Large intestine (tissue), 3 donors: ENCODE measurements around the gene BEST2. TPM values are rescaled to one million over a fixed set of nuclear protein-coding genes. Genes with fewer than 3 reads are reported as not detected.
A peak's percentile ranks its signal among the peaks of the same experiment; 100 is the strongest.
"Not testable (repeated sequence)": the region's sequence is repeated elsewhere in the genome, so short reads cannot be mapped to it uniquely, and the experiment has no call there.

Experiments
- DNase-seq, 2 donors: peaks; one replicate each; pipeline versions ENCODE4 v3.0.0 to v3.0.0-alpha.2; 2013
- H3K27ac ChIP-seq: one replicate; pipeline ENCODE4 v1.5.1; 2013; ENCODE audit warnings: low read length
- H3K27me3 ChIP-seq: 2 replicates; pipeline ENCODE4 v1.6.1; 2013; ENCODE audit warnings: low read length; ENCODE audit not compliant: control insufficient read depth, insufficient read depth
- H3K36me3 ChIP-seq: 2 replicates; pipeline ENCODE4 v1.6.1; 2013; ENCODE audit warnings: low read length; ENCODE audit not compliant: control insufficient read depth, insufficient read depth
- H3K4me1 ChIP-seq: one replicate; pipeline ENCODE4 v1.6.1; 2013; ENCODE audit warnings: low read length; ENCODE audit not compliant: control insufficient read depth, insufficient read depth
- H3K4me3 ChIP-seq: one replicate; pipeline ENCODE4 v1.5.1; 2013; ENCODE audit warnings: low read length
- H3K9me3 ChIP-seq: one replicate; pipeline ENCODE4 v1.6.1; 2013; ENCODE audit warnings: mild to moderate bottlenecking, low read depth, low read length, moderate library complexity; ENCODE audit not compliant: control insufficient read depth
- WGBS: methylation state at CpG from one replicate; pipeline ENCODE4 v1.1.5; 2013; ENCODE audit warnings: low lambda C conversion rate; ENCODE audit not compliant: insufficient coverage; 5-methylcytosine and 5-hydroxymethylcytosine counted together
- polyA plus RNA-seq: library from polyadenylated mRNA; unstranded; fragments of 120-200 nt; gene quantifications from one replicate; pipeline ENCODE4 v1.2.1, GENCODE V29; 2013

The BEST2 gene
- polyA plus RNA-seq, 1 donor = 0.10 TPM

- Histone ChIP-seq H3K27me3 (no peaks in the 10 kb centered on the region), H3K9me3 (no peaks in the 10 kb centered on the region), H3K27ac (peak overlapping the region; percentile 82), H3K4me1 (peaks cover 9% of the 10 kb centered on the region), H3K4me3 (peak overlapping the region; percentile 83), H3K36me3 (peaks cover 33% of the 10 kb centered on the region)
- no CpG with 5 or more reads among the region's 10 CpGs for WGBS
- DNase-seq = no peak
Observed at GRCh38 chr19:12720296-12720695, 31.3 kb upstream of the BEST2 start.

GRCh38 chr19:12720851-12721655, 30.5 kb upstream of the BEST2 start:
- WGBS = no CpG with 5 or more reads among the region's 59 CpGs
- Histone ChIP-seq H3K4me3 (peak overlapping the region; percentile 83), H3K27ac (peak overlapping the region; percentile 82)

DNA sequence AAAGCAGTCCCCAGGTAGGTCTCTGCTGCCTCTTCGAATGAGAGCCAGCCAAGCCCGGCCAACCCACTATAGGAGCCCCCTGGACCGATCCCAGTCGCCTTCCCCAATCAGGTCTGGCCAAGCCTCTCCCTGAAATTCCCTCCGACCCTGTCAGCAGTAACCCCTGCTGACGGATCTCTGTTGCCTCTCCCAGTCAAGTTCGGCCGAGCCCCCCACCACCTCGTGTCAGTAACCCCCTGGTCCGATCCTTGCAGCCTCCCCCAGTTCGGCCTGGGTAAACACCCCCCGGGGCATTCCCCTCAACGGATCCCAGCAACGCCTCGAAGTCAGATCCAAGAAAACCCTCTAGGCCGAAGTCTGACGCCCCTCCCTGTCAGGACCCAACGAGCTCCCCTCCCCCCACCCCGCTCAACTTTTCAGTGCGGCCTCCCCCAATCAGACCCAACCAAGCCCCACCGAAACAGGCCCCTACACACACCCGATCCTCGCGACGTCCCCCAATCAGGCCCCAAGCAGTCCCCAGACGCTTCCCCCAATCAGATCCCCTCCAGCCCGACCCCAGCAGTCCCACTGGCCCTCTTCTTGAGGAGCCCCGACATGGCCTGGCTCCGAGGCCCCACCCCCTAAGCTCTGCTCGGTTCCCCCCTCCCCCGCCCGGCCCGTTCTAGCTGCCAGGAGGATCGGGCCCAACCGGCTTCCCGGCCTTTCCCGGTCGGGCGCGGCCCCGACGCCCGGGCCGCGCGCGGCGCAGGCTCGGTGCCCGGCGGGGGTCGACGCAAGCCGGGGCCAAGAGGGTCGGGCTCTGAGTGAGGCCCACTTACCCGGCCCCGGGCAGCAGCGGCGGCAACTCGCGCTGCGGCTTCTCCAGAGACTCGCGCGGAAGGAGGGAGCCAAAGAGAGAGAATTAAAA, 29.7 kb upstream of the BEST2 start:
- WGBS = no CpG with 5 or more reads among the region's 65 CpGs
- Histone ChIP-seq H3K27me3 (no peaks in the 10 kb centered on the region), H3K27ac (peak overlapping the region; percentile 82), H3K9me3 (no peaks in the 10 kb centered on the region), H3K4me1 (peaks cover 9% of the 10 kb centered on the region), H3K4me3 (peak overlapping the region; percentile 83), H3K36me3 (peaks cover 20% of the 10 kb centered on the region)
- DNase-seq = peak; percentile 50 to 80

More at GRCh38 chr19:12720851-12721655, 30.5 kb upstream of the BEST2 start:
- H3K4me1 ChIP-seq = peaks cover 9% of the 10 kb centered on the region
- peaks cover 26% of the 10 kb centered on the region for H3K36me3 ChIP-seq
- peak in 1 of 2 donors; percentile 51 for DNase-seq
- no peaks in the 10 kb centered on the region for H3K9me3 ChIP-seq
- no peaks in the 10 kb centered on the region for H3K27me3 ChIP-seq

DNA sequence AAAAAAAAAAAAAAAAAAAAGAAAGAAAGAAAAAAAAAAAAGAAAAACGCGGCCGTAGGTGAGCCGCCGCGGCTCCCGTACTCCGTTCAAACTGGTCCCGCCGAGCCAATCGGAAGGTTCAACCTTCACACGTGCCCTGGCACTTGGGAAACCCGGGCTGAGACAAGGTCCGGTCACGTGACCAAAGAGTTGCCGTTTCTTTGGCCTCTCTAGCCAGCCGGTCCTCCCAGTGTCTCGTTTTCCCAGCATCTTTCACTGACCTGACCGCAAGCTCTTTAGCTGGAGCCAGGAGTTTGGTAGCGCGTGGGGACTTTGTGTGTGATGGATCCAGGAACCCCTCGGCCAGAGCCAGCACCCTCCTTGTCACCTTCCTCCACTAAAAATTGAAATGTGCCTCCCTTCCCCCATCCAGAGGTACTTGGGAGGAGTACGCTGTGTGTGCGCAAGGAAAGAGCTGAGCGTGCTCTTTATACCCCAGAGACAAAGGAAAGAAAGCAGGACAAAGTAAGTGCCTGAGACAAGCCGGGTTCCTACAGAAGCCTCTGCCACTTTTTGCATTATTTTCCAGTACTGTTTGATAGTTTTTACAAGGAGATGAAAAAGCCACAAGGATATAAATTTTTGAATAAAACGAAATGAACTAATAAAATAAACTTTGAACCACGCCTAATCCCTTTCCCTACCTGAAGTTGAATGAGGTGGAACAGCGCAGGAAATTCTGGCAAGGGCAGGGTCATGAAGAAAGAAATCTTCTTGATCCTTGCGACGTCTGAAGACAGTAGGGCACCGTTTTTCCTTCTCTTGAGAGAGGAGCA, 28.8 kb upstream of the BEST2 start:
- peak overlapping the region; percentile 83 for H3K4me3 ChIP-seq
- 0% methylated on average over 3 of the region's 32 CpGs for WGBS
- H3K4me1 ChIP-seq = peaks cover 9% of the 10 kb centered on the region
- peak; percentile 98 for DNase-seq
- H3K9me3 ChIP-seq = no peaks in the 10 kb centered on the region
- no peaks in the 10 kb centered on the region for H3K27me3 ChIP-seq
- peaks cover 18% of the 10 kb centered on the region for H3K36me3 ChIP-seq
- H3K27ac ChIP-seq = peak overlapping the region; percentile 82

- no peaks in the 10 kb centered on the region for H3K9me3 ChIP-seq
- WGBS = no CpG with 5 or more reads among the region's 7 CpGs
- peak overlapping the region; percentile 69 for H3K27ac ChIP-seq
- H3K36me3 ChIP-seq = peaks cover 19% of the 10 kb centered on the region
- H3K4me3 ChIP-seq = peak overlapping the region; percentile 83
- DNase-seq = no peak
- H3K4me1 ChIP-seq = peaks cover 9% of the 10 kb centered on the region
- H3K27me3 ChIP-seq = no peaks in the 10 kb centered on the region
Observed at GRCh38 chr19:12723381-12723640, 28.3 kb upstream of the BEST2 start.

- peak; percentile 60 to 74 for DNase-seq
- peaks cover 9% of the 10 kb centered on the region for H3K4me1 ChIP-seq
- no peaks in the 10 kb centered on the region for H3K27me3 ChIP-seq
- peak within 1 kb of the TSS; percentile 69 for H3K27ac ChIP-seq
- no peaks in the 10 kb centered on the region for H3K9me3 ChIP-seq
- H3K36me3 ChIP-seq = peaks cover 17% of the 10 kb centered on the region
- peak within 1 kb of the TSS; percentile 83 for H3K4me3 ChIP-seq
- no CpG with 5 or more reads among the region's 28 CpGs for WGBS
Observed at GRCh38 chr19:12723641-12724426, 27.8 kb upstream of the BEST2 start, which contains the start of gene TNPO2. Gene TNPO2 (minus strand): TSS chr19:12723932. CDS start chr19:12720977, 2,955 bp downstream.

DNA sequence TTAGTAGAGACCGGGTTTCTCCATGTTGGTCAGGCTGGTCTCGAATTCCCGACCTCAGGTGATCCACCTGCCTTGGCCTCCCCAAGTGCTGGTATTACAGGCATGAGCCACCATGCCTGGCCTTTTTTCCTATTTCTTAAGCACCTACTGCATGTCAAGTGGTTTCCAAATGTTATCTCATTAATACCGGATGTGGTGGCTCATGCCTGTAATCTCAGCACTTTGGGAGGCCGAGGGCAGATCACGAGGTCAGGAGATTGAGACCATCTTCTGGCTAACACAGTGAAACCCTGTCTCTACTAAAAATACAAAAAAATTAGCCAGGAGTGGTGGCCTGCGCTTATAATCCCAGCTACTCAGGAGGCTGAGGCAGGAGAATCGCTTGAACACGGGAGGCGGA, 26.0 kb upstream of the BEST2 start:
- not testable (repeated sequence) for H3K4me3 ChIP-seq, H3K27me3 ChIP-seq, H3K4me1 ChIP-seq, H3K9me3 ChIP-seq, DNase-seq, H3K27ac ChIP-seq
- no CpG with 5 or more reads among the region's 10 CpGs for WGBS
- peaks cover 20% of the 10 kb centered on the region for H3K36me3 ChIP-seq

GRCh38 chr19:12726988-12727316, 24.6 kb upstream of the BEST2 start:
- Histone ChIP-seq H3K4me3 (no peak overlapping the region), H3K27me3 (no peaks in the 10 kb centered on the region), H3K36me3 (peaks cover 26% of the 10 kb centered on the region), H3K9me3 (no peaks in the 10 kb centered on the region), H3K27ac (no peak overlapping the region), H3K4me1 (peaks cover 4% of the 10 kb centered on the region)
- DNase-seq = no peak
- no CpG with 5 or more reads among the region's 2 CpGs for WGBS

DNA sequence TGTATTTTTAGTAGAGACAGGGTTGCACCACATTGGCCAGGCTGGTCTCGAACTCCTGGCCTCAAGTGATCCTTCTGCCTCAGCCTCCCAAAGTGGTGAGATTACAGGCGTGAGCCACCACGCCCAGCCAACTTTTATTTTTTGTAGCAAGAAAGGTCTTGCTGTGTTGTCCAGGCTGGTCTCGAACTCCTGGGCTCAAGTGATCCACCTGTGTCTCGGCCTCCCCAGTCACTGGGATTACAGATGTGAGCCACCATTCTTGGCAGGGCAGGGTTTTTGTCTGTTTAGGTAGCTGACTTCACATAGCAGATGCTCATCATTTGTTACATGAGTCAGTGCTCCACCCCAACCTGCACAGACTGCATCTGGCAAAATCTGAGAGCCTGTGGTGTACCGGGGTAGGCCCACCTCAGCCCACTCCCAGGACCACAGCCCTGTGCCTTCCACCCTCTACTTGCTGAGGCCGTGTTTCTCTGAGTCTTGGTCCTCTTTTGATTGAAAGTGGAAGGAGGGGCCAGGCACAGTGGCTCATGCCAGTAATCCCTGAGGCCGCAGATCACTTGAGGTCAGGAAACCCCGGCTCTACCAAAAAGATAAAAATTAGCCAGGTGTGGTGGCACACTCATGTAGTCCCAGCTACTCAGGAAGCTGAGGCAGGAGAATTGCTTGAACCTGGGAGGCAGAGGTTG, 23.7 kb upstream of the BEST2 start:
- Histone ChIP-seq H3K36me3 (peaks cover 29% of the 10 kb centered on the region), H3K9me3 (no peaks in the 10 kb centered on the region), H3K4me3 (no peak overlapping the region), H3K27me3 (no peaks in the 10 kb centered on the region), H3K27ac (no peak overlapping the region), H3K4me1 (peaks cover 12% of the 10 kb centered on the region)
- DNase-seq = no peak
- WGBS = 80% methylated on average over 1 of the region's 9 CpGs
